ENCODE measurements around the gene CAMTA1.

CAMTA1 gene

GRCh38 chr1:6850537-6850936 is 65.3 kb downstream of the CAMTA1 start:
- no peak for DNase-seq (ENCODE audit: low read depth)

- no peak for DNase-seq (ENCODE audit: low read depth)
Measured at GRCh38 chr1:6852136-6852890, 67.1 kb downstream of the CAMTA1 start.

GRCh38 chr1:6854166-6854565 is 68.9 kb downstream of the CAMTA1 start:
- DNase-seq (ENCODE audit: low read depth) = no peak

GRCh38 chr1:6857831-6858230 is 72.6 kb downstream of the CAMTA1 start:
- DNase-seq (ENCODE audit: low read depth) = no peak

- no peak for DNase-seq (ENCODE audit: low read depth)
Measured at GRCh38 chr1:6858596-6858995, 73.3 kb downstream of the CAMTA1 start.

GRCh38 chr1:6859415-6860343 is 74.4 kb downstream of the CAMTA1 start:
- no peak for DNase-seq (ENCODE audit: low read depth)

GRCh38 chr1:6860401-6860800 is 75.1 kb downstream of the CAMTA1 start:
- no peak for DNase-seq (ENCODE audit: low read depth)

- DNase-seq (ENCODE audit: low read depth) = no peak
Measured at GRCh38 chr1:6861075-6861724, 75.9 kb downstream of the CAMTA1 start.

- no peak for DNase-seq (ENCODE audit: low read depth)
Measured at GRCh38 chr1:6862906-6863305, 77.7 kb downstream of the CAMTA1 start.

- DNase-seq (ENCODE audit: low read depth) = no peak
Measured at GRCh38 chr1:6864166-6864565, 78.9 kb downstream of the CAMTA1 start.

GRCh38 chr1:6866825-6867224 is 81.6 kb downstream of the CAMTA1 start:
- no peak for DNase-seq (ENCODE audit: low read depth)

GRCh38 chr1:6867321-6867720 is 82.1 kb downstream of the CAMTA1 start:
- no peak for DNase-seq (ENCODE audit: low read depth)

GRCh38 chr1:6867729-6868659 is 82.7 kb downstream of the CAMTA1 start:
- DNase-seq (ENCODE audit: low read depth) = no peak

- DNase-seq (ENCODE audit: low read depth) = no peak
Measured at GRCh38 chr1:6868660-6869380, 83.6 kb downstream of the CAMTA1 start.

GRCh38 chr1:6869545-6869944 is 84.3 kb downstream of the CAMTA1 start:
- DNase-seq (ENCODE audit: low read depth) = no peak

GRCh38 chr1:6870086-6870485 is 84.8 kb downstream of the CAMTA1 start:
- DNase-seq (ENCODE audit: low read depth) = no peak

- DNase-seq (ENCODE audit: low read depth) = no peak
Measured at GRCh38 chr1:6870571-6870970, 85.3 kb downstream of the CAMTA1 start.

GRCh38 chr1:6871300-6871972 is 86.2 kb downstream of the CAMTA1 start:
- DNase-seq (ENCODE audit: low read depth) = no peak

GRCh38 chr1:6872573-6873261 is 87.5 kb downstream of the CAMTA1 start:
- no peak for DNase-seq (ENCODE audit: low read depth)

Measured in stimulated activated CD8-positive, alpha-beta memory T cell treated with anti-CD3 and anti-CD28 coated beads, Interleukin-12 subunit alpha, Interleukin-12 subunit beta, amount 100 ng/mL, for 1 hour (primary cell).